Astrocyte of the hippocampus (primary cell): ENCODE results near the gene FAM181A.

Source experiments
- DNase-seq: peaks from one replicate; pipeline ENCODE4 v3.0.0; 2011; ENCODE audit warnings: low read depth, low spot score

Gene FAM181A

DNA sequence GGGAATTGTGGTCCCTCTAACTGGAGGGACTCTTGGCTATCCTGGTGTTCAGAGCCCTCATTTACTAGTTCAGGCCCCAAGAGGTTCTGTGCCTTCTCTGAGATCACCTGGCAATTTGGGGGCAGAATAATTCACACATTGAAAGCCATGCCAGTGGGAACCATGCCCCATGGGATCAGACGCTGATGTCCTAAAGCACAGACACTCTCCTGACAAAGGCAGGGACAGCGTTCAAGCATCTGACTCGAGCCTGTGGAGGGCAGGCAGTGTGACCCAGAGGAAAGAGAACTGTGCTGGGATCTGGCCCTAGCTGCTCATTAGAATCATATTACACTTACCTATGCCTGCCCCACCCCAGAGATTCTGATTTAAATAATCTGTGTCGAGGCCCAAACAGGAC, 51.6 kb downstream of the FAM181A start:
- DNase-seq, result no peak
